Stimulated activated CD8-positive, alpha-beta memory T cell treated with anti-CD3 and anti-CD28 coated beads, Interleukin-12 subunit alpha, Interleukin-12 subunit beta, amount 100 ng/mL, for 4 hours (primary cell): ENCODE data around the gene NPAS4.
"Not testable (repeated sequence)": the region's sequence is repeated elsewhere in the genome, so short reads cannot be mapped to it uniquely, and the experiment has no call there.

Experiments used
- DNase-seq: peaks from one replicate; pipeline ENCODE4 v3.0.0-alpha.2; 2020; ENCODE audit warnings: low read depth

The NPAS4 gene

GRCh38 chr11:66457826-66458225, 37.0 kb downstream of the NPAS4 start:
- no peak for DNase-seq

GRCh38 chr11:66459138-66459778, 38.4 kb downstream of the NPAS4 start:
- no peak for DNase-seq

GRCh38 chr11:66462010-66462409, 41.2 kb downstream of the NPAS4 start:
- DNase-seq, result no peak

DNA sequence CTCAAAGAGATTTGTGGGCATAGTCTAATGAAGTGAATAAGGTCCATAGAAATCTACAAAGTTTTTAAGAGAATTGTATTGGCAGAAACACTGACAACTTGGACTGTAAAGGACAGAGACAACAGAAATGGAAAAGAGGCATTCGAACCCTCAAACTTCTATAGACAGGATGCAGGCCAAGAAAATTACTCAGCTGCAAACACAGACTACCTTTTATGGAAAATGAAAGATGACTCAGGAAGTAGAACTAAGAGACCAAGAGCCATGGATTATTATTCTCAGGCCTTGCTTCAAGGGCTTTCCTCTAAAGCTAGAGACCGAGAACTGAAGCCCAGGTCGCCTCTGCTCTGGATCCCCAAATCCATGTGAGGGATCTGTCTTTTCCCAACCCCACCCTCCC, 42.1 kb downstream of the NPAS4 start:
- no peak for DNase-seq

- DNase-seq, result not testable (repeated sequence)
Observed at GRCh38 chr11:66464116-66464515, 43.3 kb downstream of the NPAS4 start.

- DNase-seq, result no peak
Observed at GRCh38 chr11:66464916-66465315, 44.1 kb downstream of the NPAS4 start.

DNA sequence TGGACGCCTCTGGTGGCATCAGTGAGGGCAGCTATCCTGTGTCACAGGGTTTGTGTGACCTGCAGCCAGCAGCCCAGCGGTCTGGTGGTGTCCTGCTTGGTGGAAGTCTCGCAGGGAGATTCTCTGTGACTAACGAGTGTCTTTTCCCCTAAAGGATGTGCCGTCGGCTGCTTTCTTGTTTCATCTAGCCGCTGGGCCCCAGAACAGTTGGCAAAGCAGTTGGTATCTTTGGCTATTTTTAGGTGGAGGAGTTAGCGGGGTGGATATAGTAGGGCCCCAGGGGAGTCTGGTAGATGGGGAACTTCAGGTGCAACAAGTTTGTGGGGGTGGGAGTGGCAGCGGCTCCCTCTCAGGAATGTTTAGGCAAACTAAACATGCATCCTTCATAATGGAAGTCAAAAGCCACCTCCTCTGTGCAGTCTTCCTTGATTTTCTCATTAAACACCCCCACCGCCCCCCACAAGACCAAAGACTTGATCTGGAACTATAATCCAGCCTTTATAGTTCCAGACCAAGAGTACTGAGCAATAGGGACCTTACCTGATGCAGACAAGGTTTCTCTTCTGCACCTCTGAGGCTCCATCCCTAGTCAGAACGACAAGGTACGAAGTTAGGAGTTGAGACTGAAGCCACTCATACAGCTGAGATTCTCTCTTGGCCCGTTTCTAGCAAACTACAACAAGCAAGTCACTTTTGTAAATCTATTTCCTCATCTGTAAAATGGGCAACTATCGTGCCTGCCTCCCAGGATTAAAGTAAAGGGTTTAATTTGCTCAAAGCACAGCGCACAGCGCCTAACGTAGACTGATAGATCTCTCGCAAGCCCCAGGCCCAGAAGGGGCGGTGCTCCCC, 44.8 kb downstream of the NPAS4 start:
- DNase-seq, result no peak

DNA sequence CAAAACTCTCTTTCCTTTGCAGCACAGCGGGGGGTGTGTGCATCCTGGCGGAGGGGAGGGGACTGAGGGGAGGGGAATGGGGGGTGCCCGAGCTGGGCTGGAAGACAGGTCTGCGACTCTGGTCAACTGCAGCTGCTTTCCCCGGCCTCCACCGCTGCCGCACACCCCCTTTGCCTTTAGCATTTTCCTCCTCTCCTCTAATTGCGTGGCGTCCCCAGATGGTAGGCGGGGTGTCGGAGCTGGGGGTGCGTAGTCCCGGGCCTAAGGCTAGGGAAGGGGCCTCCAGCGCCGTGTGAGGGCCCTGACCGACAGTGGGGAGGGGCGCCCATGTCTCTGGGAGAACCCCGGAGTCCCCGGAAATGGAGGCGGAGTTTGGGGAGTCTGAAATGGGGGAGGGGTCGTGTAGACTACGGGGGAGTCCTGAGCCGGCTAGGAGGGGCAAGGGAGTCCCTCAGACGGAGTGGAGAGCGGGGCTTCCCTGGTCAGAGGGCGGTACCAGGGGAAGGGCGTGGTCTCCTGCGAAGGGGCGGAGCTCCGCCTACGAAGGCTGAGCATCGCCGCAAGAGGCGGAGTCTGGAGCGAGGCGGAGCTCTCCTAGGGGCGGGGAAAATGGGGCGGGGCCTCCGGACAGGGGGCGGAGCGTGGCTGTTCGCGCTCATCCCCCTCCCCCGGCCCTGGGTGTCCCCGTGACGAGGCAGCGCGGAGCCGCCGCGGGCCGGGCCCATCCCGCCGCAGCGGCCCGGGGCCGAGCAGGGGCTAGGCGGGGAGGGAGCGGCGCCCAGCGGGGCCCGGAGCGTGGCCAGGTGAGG, 45.6 kb downstream of the NPAS4 start, which contains the start of gene PELI3:
Gene PELI3 (plus strand): TSS at position 681 of the 809 bp plus-strand sequence. CDS start 1,224 bp downstream, outside the sequence.
- peak; percentile 89 for DNase-seq

GRCh38 chr11:66467034-66467659, 46.3 kb downstream of the NPAS4 start:
- no peak for DNase-seq

DNA sequence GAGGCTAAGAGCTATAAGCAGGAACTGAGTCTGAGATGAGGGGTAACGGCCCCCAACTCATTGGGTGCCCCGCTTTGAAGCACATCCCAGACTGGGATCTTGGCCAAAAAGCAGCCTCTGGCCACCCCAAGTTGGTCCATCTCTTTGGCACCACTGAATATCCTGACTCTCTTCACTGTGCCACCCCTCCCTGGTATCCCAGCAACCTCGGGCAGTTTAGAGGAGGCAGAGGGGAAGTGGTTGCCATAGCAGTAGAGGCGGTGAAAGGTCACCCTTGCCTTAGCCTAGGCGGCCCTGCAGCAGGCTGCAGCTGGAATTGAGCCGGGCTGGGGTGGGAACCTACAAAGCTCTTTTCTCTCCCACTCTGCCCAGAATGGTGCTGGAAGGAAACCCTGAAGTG, 46.9 kb downstream of the NPAS4 start:
- no peak for DNase-seq

DNA sequence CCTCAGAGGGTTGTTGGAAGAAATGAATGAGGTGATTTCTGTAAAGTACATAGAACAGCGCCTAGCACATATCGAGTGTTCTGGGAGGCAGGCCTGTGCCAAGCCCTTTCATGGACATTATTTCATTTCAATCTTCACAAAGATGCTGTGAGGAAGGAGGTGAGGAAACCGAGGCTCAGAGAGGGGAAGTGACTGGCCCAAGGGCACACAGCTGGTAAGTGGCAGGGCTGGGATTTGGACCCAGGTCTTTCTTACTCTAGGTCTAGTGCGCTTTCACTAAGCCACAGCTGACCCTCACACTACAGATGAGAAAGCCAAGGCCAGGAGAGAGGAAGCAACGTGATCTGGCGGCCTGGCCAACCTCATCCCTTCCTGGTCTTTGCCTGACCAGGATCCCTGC, 47.9 kb downstream of the NPAS4 start:
- DNase-seq, result no peak

- DNase-seq, result no peak
Observed at GRCh38 chr11:66469441-66469840, 48.6 kb downstream of the NPAS4 start.

- no peak for DNase-seq
Observed at GRCh38 chr11:66470015-66470414, 49.2 kb downstream of the NPAS4 start.

GRCh38 chr11:66471142-66471541, 50.3 kb downstream of the NPAS4 start:
- no peak for DNase-seq

DNA sequence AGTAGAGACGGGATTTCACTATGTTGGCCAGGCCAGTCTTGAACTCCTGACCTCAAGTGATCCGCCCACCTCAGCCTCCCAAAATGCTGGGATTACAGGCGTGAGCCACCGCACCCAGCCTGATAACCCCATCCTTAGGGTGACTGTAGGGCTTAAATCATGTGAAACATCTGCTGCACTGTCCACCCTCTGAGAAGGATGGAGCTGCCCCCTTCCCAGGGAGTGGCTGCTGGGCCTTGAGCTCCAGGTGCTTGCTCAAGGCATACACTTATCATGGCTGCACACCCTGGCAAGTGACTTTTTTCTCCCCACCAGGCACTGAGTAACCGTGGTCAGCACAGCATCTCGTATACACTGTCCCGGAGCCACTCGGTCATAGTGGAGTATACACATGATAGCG, 51.2 kb downstream of the NPAS4 start:
- DNase-seq, result no peak

DNA sequence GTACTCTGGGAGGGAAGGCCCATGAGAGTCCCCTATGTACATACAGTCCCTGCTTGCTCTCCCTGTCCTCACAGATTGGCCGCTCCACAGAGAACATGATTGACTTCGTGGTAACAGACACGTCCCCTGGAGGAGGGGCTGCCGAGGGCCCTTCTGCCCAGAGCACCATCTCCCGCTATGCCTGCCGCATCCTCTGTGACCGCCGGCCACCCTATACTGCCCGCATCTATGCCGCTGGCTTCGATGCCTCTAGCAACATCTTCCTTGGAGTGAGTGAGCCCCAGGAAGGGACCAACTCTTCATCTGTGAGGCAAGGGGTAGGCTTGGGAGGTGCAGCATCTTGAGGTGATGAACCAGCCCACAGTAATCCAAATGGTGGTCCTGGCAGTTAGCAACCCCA, 52.3 kb downstream of the NPAS4 start:
- DNase-seq, result no peak

GRCh38 chr11:66473608-66474515, 53.0 kb downstream of the NPAS4 start:
- DNase-seq, result no peak

GRCh38 chr11:66475349-66476172, 54.7 kb downstream of the NPAS4 start:
- DNase-seq, result no peak
